Osteocyte (in vitro differentiated cells): Measurements from ENCODE around the gene SPIN1. TPM values are rescaled to one million over a fixed set of nuclear protein-coding genes. Genes with fewer than 3 reads are reported as not detected.

ENCODE experiments used
- DNase-seq: peaks from one replicate; pipeline ENCODE4 v3.0.0; 2021; ENCODE audit warnings: mixed read lengths; ENCODE audit not compliant: unreplicated experiment; ENCODE audit errors: extremely low spot score
- H3K27ac Mint-ChIP-seq: one replicate; pipeline ENCODE4 v1.8.0; 2021; ENCODE audit warnings: mild to moderate bottlenecking, mixed read lengths; ENCODE audit not compliant: unreplicated experiment
- H3K27me3 Mint-ChIP-seq: one replicate; pipeline ENCODE4 v1.8.0; 2021; ENCODE audit warnings: mixed read lengths; ENCODE audit not compliant: unreplicated experiment
- H3K36me3 Mint-ChIP-seq: one replicate; pipeline ENCODE4 v1.8.0; 2021; ENCODE audit warnings: mixed read lengths; ENCODE audit not compliant: unreplicated experiment
- H3K4me1 Mint-ChIP-seq: one replicate; pipeline ENCODE4 v1.8.0; 2021; ENCODE audit warnings: mixed read lengths; ENCODE audit not compliant: unreplicated experiment
- H3K4me3 Mint-ChIP-seq: one replicate; pipeline ENCODE4 v1.8.0; 2021; ENCODE audit warnings: mild to moderate bottlenecking, moderate library complexity, mixed read lengths; ENCODE audit not compliant: unreplicated experiment
- H3K9me3 Mint-ChIP-seq: one replicate; pipeline ENCODE4 v1.8.0; 2021; ENCODE audit warnings: mixed read lengths; ENCODE audit not compliant: unreplicated experiment
- total RNA-seq: library from RNA; stranded (reverse); gene quantifications from 2 replicates; pipeline ENCODE4 v1.2.1, GENCODE V29; 2021
- TF ChIP-seq, protein P1 (sequence below): fragments of 200-600 bp; sonication (generic); IDR thresholded peaks from 2 replicates; pipeline ENCODE4 v1.5.0; 2021; ENCODE audit warnings: antibody characterized with exemption, mild to moderate bottlenecking, moderate library complexity

SPIN1 gene
- total RNA-seq, 1 donor from 2014 or later = 115 TPM

DNA sequence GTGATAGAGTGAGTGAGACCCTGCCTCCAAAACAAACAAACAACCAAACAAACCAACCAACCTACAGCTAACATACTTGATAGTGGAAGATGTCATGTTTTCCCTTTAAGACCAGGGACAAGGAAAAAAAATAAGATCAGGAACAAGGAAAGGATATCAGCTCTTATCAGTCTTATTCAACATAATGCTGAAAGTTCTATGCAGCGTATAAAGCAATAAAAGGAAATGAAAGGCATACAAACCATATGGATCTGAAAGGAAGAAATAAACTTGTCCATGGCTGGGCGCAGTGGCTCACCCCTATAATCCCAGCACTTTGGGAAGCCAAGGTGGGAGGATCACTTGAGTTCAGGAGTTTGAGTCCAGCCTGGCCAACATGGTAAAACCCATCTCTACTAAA, 23.5 kb upstream of the SPIN1 start:
- Mint-ChIP-seq H3K27me3 (no peaks in the 10 kb centered on the region), H3K9me3 (peaks cover 8% of the 10 kb centered on the region), H3K4me1 (no peaks in the 10 kb centered on the region), H3K27ac (no peak overlapping the region), H3K36me3 (no peaks in the 10 kb centered on the region), H3K4me3 (no peak overlapping the region)
- TF ChIP-seq, protein P1, sequence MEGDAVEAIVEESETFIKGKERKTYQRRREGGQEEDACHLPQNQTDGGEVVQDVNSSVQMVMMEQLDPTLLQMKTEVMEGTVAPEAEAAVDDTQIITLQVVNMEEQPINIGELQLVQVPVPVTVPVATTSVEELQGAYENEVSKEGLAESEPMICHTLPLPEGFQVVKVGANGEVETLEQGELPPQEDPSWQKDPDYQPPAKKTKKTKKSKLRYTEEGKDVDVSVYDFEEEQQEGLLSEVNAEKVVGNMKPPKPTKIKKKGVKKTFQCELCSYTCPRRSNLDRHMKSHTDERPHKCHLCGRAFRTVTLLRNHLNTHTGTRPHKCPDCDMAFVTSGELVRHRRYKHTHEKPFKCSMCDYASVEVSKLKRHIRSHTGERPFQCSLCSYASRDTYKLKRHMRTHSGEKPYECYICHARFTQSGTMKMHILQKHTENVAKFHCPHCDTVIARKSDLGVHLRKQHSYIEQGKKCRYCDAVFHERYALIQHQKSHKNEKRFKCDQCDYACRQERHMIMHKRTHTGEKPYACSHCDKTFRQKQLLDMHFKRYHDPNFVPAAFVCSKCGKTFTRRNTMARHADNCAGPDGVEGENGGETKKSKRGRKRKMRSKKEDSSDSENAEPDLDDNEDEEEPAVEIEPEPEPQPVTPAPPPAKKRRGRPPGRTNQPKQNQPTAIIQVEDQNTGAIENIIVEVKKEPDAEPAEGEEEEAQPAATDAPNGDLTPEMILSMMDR = no peak
- DNase-seq = no peak

DNA sequence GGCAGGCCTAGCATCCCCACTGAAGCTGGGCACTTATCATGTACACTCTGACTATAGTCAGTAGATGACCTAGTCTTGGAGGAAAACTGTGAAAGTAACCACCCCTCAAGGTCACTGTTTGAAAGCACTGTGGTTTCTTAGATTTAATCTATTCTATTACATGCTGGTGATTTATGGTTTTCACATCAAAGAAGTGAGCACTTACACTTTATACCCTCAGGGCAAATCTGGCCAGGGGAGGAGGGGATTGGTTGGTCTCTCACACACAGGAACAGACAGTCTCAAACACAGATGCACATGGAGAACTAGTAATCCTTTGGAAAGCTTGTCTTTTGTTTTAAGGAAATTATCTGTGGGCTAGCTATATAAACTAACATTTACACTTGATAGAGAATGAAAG, 17.9 kb upstream of the SPIN1 start:
- TF ChIP-seq, protein P1 = no peak
- Mint-ChIP-seq H3K4me1 (no peaks in the 10 kb centered on the region), H3K9me3 (peaks cover 8% of the 10 kb centered on the region), H3K27me3 (peaks cover 4% of the 10 kb centered on the region), H3K4me3 (no peak overlapping the region), H3K36me3 (no peaks in the 10 kb centered on the region), H3K27ac (no peak overlapping the region)
- no peak for DNase-seq

DNA sequence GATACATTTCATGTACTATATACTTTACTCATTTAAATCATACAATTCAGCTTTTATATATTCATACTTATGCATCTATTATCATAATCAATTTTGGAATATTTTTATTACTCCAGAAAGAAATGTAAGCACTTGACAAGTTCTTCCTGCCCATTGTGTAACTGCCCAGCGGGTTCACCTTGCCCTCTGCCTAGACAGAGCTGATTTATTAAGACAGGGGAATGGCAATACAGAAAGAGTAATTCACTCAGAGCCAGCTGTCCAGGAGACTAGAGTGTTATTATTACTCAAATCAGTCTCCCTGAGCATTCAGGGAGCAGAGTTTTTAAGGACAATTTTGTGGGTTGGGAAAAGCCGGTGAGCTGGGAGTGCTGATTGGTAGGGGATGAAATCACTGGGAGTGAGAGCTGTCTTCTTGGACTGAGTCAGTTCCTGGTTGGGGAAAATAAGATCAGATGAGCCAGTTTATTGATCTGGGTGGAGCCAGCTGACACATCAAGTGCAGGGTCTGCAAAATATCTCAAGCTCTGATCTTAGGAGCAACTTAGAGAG, 16.1 kb upstream of the SPIN1 start:
- TF ChIP-seq, protein P1 = no peak
- Mint-ChIP-seq H3K4me1 (no peaks in the 10 kb centered on the region), H3K36me3 (no peaks in the 10 kb centered on the region), H3K4me3 (no peak overlapping the region), H3K27ac (no peak overlapping the region), H3K27me3 (peaks cover 4% of the 10 kb centered on the region), H3K9me3 (peaks cover 5% of the 10 kb centered on the region)
- DNase-seq = no peak

DNA sequence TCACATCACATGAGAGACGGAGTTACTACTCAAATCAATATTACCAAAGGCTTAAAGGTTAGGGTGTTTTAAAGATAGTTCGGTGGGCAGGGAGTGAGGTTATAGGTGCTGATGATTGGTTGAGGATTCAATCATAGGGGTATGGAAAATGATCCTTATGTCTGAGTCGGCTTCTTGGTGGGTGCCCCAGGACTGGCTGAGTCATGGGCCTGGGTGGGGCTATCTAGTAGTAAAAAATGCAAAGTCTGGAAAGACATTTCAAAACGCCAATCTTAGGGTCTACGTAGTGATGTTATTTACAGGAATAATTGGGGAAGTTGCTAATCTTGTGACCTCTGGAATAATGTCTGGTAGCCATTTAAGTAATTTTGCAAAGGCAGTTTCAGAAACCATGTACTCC, 15.2 kb upstream of the SPIN1 start:
- no peaks in the 10 kb centered on the region for H3K36me3 Mint-ChIP-seq
- no peak overlapping the region for H3K4me3 Mint-ChIP-seq
- DNase-seq = no peak
- H3K4me1 Mint-ChIP-seq = no peaks in the 10 kb centered on the region
- no peak overlapping the region for H3K27ac Mint-ChIP-seq
- TF ChIP-seq, protein P1 = no peak
- H3K9me3 Mint-ChIP-seq = peaks cover 4% of the 10 kb centered on the region
- H3K27me3 Mint-ChIP-seq = peaks cover 6% of the 10 kb centered on the region

DNA sequence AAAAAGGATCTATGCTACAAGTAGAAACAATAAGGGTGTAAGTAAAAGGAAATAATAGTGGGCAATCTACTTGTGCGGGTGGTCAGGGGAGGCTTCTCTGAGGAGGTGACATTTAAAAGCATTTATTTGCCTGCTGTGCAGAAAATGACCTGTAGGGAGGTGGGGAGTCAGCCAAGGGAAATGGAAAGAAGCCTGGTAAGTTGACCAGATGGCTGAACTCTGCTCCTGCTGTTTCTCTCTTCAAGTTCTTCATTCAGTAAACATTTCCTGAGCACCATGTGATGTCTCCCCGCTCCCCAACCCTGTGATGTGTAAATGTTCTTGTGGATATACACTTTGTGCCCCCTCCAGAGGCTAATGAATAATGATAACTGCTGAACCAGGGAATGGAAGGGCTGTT, 9.9 kb upstream of the SPIN1 start:
- H3K4me3 Mint-ChIP-seq = no peak overlapping the region
- H3K4me1 Mint-ChIP-seq = no peaks in the 10 kb centered on the region
- H3K27me3 Mint-ChIP-seq = peaks cover 7% of the 10 kb centered on the region
- TF ChIP-seq, protein P1 = peak; percentile 25
- H3K27ac Mint-ChIP-seq = no peak overlapping the region
- H3K9me3 Mint-ChIP-seq = peaks cover 4% of the 10 kb centered on the region
- DNase-seq = no peak
- no peaks in the 10 kb centered on the region for H3K36me3 Mint-ChIP-seq
